KMS-11 (cell line): ENCODE measurements around the gene NTM.

ENCODE experiments used
- H2AFZ ChIP-seq: fragments of 200-600 bp; sonication (generic); 2 replicates; pipeline ENCODE4 v1.6.1; 2016; ENCODE audit warnings: antibody characterized with exemption, mixed run types, low read depth
- H3K27ac ChIP-seq: fragments of 200-600 bp; sonication (generic); 2 replicates; pipeline ENCODE4 v1.6.1; 2016; ENCODE audit warnings: mild to moderate bottlenecking, mixed run types
- H3K27me3 ChIP-seq: fragments of 200-600 bp; sonication (generic); 2 replicates; pipeline ENCODE4 v1.6.1; 2017; ENCODE audit warnings: mild to moderate bottlenecking, low read depth, mixed run types, moderate library complexity; ENCODE audit not compliant: insufficient read depth
- H3K36me3 ChIP-seq: fragments of 200-600 bp; sonication (generic); 2 replicates; pipeline ENCODE4 v1.6.1; 2017; ENCODE audit warnings: mild to moderate bottlenecking, mixed run types; ENCODE audit not compliant: insufficient read depth
- H3K4me1 ChIP-seq: fragments of 200-600 bp; sonication (generic); 2 replicates; pipeline ENCODE4 v1.6.1; 2016; ENCODE audit warnings: mild to moderate bottlenecking, low read depth, mixed run types; ENCODE audit not compliant: poor library complexity, severe bottlenecking
- H3K4me2 ChIP-seq: fragments of 200-600 bp; sonication (generic); 2 replicates; pipeline ENCODE4 v1.7.0; 2016; ENCODE audit warnings: mild to moderate bottlenecking, mixed run types
- H3K4me3 ChIP-seq: fragments of 200-600 bp; sonication (generic); IDR thresholded peaks from 2 replicates; pipeline ENCODE4 v1.6.1; 2017; ENCODE audit warnings: low read depth, low read length, mixed read lengths; ENCODE audit not compliant: insufficient read depth
- H3K79me2 ChIP-seq: fragments of 200-600 bp; sonication (generic); 2 replicates; pipeline ENCODE4 v1.6.1; 2016; ENCODE audit warnings: low read depth, mixed run types; ENCODE audit not compliant: insufficient read depth
- H3K9ac ChIP-seq: fragments of 200-600 bp; sonication (generic); 2 replicates; pipeline ENCODE4 v1.6.1; 2016; ENCODE audit warnings: mild to moderate bottlenecking, mixed run types
- H4K20me1 ChIP-seq: fragments of 200-600 bp; sonication (generic); 2 replicates; pipeline ENCODE4 v1.6.1; 2016; ENCODE audit warnings: mild to moderate bottlenecking, mixed run types; ENCODE audit not compliant: insufficient read depth
- CTCF ChIP-seq: fragments of 200-600 bp; sonication (generic); conservative IDR thresholded peaks from 2 replicates; pipeline ENCODE4 v1.6.1; 2017; ENCODE audit warnings: low read depth, mild to moderate bottlenecking, antibody characterized with exemption, low read length, moderate library complexity, mixed read lengths

Gene NTM

GRCh38 chr11:131874070-131874469 is 503.7 kb downstream of the NTM start:
- Histone ChIP-seq H3K27ac (no peak overlapping the region), H3K79me2 (no peaks in the 10 kb centered on the region), H3K36me3 (no peaks in the 10 kb centered on the region), H3K4me2 (no peak overlapping the region), H3K4me1 (no peaks in the 10 kb centered on the region), H2AFZ (no peak overlapping the region), H3K9ac (no peak overlapping the region), H3K4me3 (no peak overlapping the region), H4K20me1 (no peaks in the 10 kb centered on the region), H3K27me3 (no peaks in the 10 kb centered on the region)
- no peak for TF ChIP-seq CTCF

- H2AFZ ChIP-seq: no peak overlapping the region
- H3K4me1 ChIP-seq: no peaks in the 10 kb centered on the region
- no peak overlapping the region for H3K4me2 ChIP-seq
- H3K79me2 ChIP-seq: no peaks in the 10 kb centered on the region
- H3K36me3 ChIP-seq: no peaks in the 10 kb centered on the region
- H3K27ac ChIP-seq: no peak overlapping the region
- no peak for TF ChIP-seq CTCF
- no peak overlapping the region for H3K9ac ChIP-seq
- no peak overlapping the region for H3K4me3 ChIP-seq
- H4K20me1 ChIP-seq: no peaks in the 10 kb centered on the region
- H3K27me3 ChIP-seq: no peaks in the 10 kb centered on the region
Measured at GRCh38 chr11:131875611-131876010, 505.2 kb downstream of the NTM start.

- no peak overlapping the region for H3K27ac ChIP-seq
- no peak overlapping the region for H3K4me2 ChIP-seq
Measured at GRCh38 chr11:131877246-131877942, 507.0 kb downstream of the NTM start.

GRCh38 chr11:131880316-131880715 is 509.9 kb downstream of the NTM start:
- Histone ChIP-seq H3K4me3 (no peak overlapping the region), H3K27ac (no peak overlapping the region), H3K36me3 (no peaks in the 10 kb centered on the region), H2AFZ (no peak overlapping the region), H3K27me3 (no peaks in the 10 kb centered on the region), H3K79me2 (no peaks in the 10 kb centered on the region), H3K9ac (no peak overlapping the region), H4K20me1 (no peaks in the 10 kb centered on the region), H3K4me2 (no peak overlapping the region), H3K4me1 (no peaks in the 10 kb centered on the region)
- TF ChIP-seq CTCF: no peak

More at GRCh38 chr11:131877246-131877942, 507.0 kb downstream of the NTM start:
- Histone ChIP-seq H3K4me1 (no peaks in the 10 kb centered on the region), H4K20me1 (no peaks in the 10 kb centered on the region), H3K27me3 (no peaks in the 10 kb centered on the region), H2AFZ (no peak overlapping the region), H3K79me2 (no peaks in the 10 kb centered on the region), H3K36me3 (no peaks in the 10 kb centered on the region), H3K4me3 (no peak overlapping the region), H3K9ac (no peak overlapping the region)
- TF ChIP-seq CTCF: no peak
